OCI-LY1 (cell line): Measurements from ENCODE around the gene RASL10B.

ENCODE experiments used
- H2AFZ ChIP-seq: fragments of 200-600 bp; sonication (generic), shearing (Covaris generic); 2 replicates; pipeline ENCODE4 v1.6.0; 2014; ENCODE audit warnings: antibody characterized with exemption, mild to moderate bottlenecking, low read length
- H3F3A ChIP-seq: fragments of 200-600 bp; sonication (generic), shearing (Covaris generic); 2 replicates; pipeline ENCODE4 v1.6.0; 2014; ENCODE audit warnings: mild to moderate bottlenecking, antibody characterized with exemption, low read length, moderate library complexity; ENCODE audit not compliant: insufficient read depth
- H3K27ac ChIP-seq: fragments of 200-600 bp; sonication (generic); 2 replicates; pipeline ENCODE4 v1.5.1; 2014; ENCODE audit warnings: low read length, mixed run types, mild to moderate bottlenecking, low read depth; ENCODE audit not compliant: poor library complexity, severe bottlenecking
- H3K27me3 ChIP-seq: fragments of 200-600 bp; sonication (generic); 2 replicates; pipeline ENCODE4 v1.6.0; 2014; ENCODE audit warnings: antibody characterized with exemption, mild to moderate bottlenecking, low read length, moderate library complexity; ENCODE audit not compliant: insufficient read depth
- H3K36me3 ChIP-seq: fragments of 200-600 bp; sonication (generic); 2 replicates; pipeline ENCODE4 v1.6.1; 2014; ENCODE audit warnings: mild to moderate bottlenecking, antibody characterized with exemption, low read length, moderate library complexity, mixed read lengths; ENCODE audit not compliant: insufficient read depth
- H3K4me1 ChIP-seq: fragments of 200-600 bp; sonication (generic); 2 replicates; pipeline ENCODE4 v1.5.1; 2014; ENCODE audit warnings: mild to moderate bottlenecking, low read length, moderate library complexity; ENCODE audit not compliant: insufficient read depth, severe bottlenecking
- H3K4me2 ChIP-seq: fragments of 200-600 bp; sonication (generic), shearing (Covaris generic); 2 replicates; pipeline ENCODE4 v1.6.1; 2014; ENCODE audit warnings: low read length
- H3K4me3 ChIP-seq: fragments of 200-600 bp; sonication (generic); 2 replicates; pipeline ENCODE4 v1.5.1; 2014; ENCODE audit warnings: low read length, low read depth, mild to moderate bottlenecking, mixed read lengths; ENCODE audit not compliant: poor library complexity, severe bottlenecking
- H3K79me2 ChIP-seq: fragments of 200-600 bp; shearing (Covaris generic); 2 replicates; pipeline ENCODE4 v1.6.1; 2016; ENCODE audit warnings: mixed run types, low read length, mixed read lengths; ENCODE audit not compliant: insufficient read depth
- H3K9ac ChIP-seq: fragments of 200-600 bp; sonication (generic), shearing (Covaris generic); 2 replicates; pipeline ENCODE4 v1.6.1; 2014; ENCODE audit warnings: mild to moderate bottlenecking, low read length, mixed read lengths
- H3K9me2 ChIP-seq: fragments of 200-600 bp; sonication (generic), shearing (Covaris generic); 2 replicates; pipeline ENCODE4 v1.6.1; 2014; ENCODE audit warnings: low read depth, mild to moderate bottlenecking, low read length, mixed read lengths
- H3K9me3 ChIP-seq: fragments of 200-600 bp; shearing (Covaris generic); 2 replicates; pipeline ENCODE4 v1.6.1; 2014; ENCODE audit warnings: low read length, mixed read lengths
- H4K20me1 ChIP-seq: fragments of 200-600 bp; sonication (generic), shearing (Covaris generic); 2 replicates; pipeline ENCODE4 v1.6.0; 2016; ENCODE audit warnings: mild to moderate bottlenecking, low read length; ENCODE audit not compliant: insufficient read depth
- CTCF ChIP-seq: fragments of 200-600 bp; sonication (generic), shearing (Covaris generic); IDR thresholded peaks from 2 replicates; pipeline ENCODE4 v1.5.1; 2017; ENCODE audit warnings: mild to moderate bottlenecking, antibody characterized with exemption, low read length, moderate library complexity, mixed read lengths
- EZH2 ChIP-seq: fragments of 200-600 bp; sonication (generic), shearing (Covaris generic); IDR thresholded peaks from 2 replicates; pipeline ENCODE4 v1.8.0; 2017; ENCODE audit warnings: borderline replicate concordance, mixed run types, mild to moderate bottlenecking, antibody characterized with exemption, low read length, moderate library complexity, mixed read lengths

The RASL10B gene

GRCh38 chr17:35692512-35693210 lies 38.8 kb upstream of the RASL10B start:
- H3K79me2 ChIP-seq = no peaks in the 10 kb centered on the region
- H3K27ac ChIP-seq = no peak overlapping the region
- H3K4me1 ChIP-seq = no peaks in the 10 kb centered on the region
- no peaks in the 10 kb centered on the region for H3K9me3 ChIP-seq
- H3F3A ChIP-seq = no peaks in the 10 kb centered on the region
- TF ChIP-seq EZH2 (no peak), CTCF (no peak)
- no peaks in the 10 kb centered on the region for H4K20me1 ChIP-seq
- no peaks in the 10 kb centered on the region for H3K27me3 ChIP-seq
- no peaks in the 10 kb centered on the region for H3K9me2 ChIP-seq
- no peak overlapping the region for H3K4me2 ChIP-seq
- H3K4me3 ChIP-seq = no peak overlapping the region
- H2AFZ ChIP-seq = no peak overlapping the region
- no peak overlapping the region for H3K9ac ChIP-seq
- peaks cover 44% of the 10 kb centered on the region for H3K36me3 ChIP-seq

GRCh38 chr17:35693662-35694061 lies 37.8 kb upstream of the RASL10B start:
- no peak overlapping the region for H3K4me3 ChIP-seq
- no peak for TF ChIP-seq CTCF
- no peak for TF ChIP-seq EZH2
- no peaks in the 10 kb centered on the region for H3K79me2 ChIP-seq
- no peaks in the 10 kb centered on the region for H3K9me3 ChIP-seq
- no peak overlapping the region for H3K9ac ChIP-seq
- H3K36me3 ChIP-seq = peaks cover 37% of the 10 kb centered on the region; the same call in 1 of the 2 replicates
- no peak overlapping the region for H3K27ac ChIP-seq
- H3K9me2 ChIP-seq = no peaks in the 10 kb centered on the region
- H2AFZ ChIP-seq = no peak overlapping the region
- no peaks in the 10 kb centered on the region for H3K27me3 ChIP-seq
- no peaks in the 10 kb centered on the region for H3F3A ChIP-seq
- H3K4me2 ChIP-seq = no peak overlapping the region
- no peaks in the 10 kb centered on the region for H4K20me1 ChIP-seq
- H3K4me1 ChIP-seq = no peaks in the 10 kb centered on the region

- Histone ChIP-seq H3K9ac (no peak overlapping the region), H3K4me2 (no peak overlapping the region), H3K9me2 (no peaks in the 10 kb centered on the region), H2AFZ (no peak overlapping the region), H3F3A (no peaks in the 10 kb centered on the region), H4K20me1 (no peaks in the 10 kb centered on the region), H3K27ac (no peak overlapping the region), H3K4me3 (no peak overlapping the region), H3K9me3 (no peaks in the 10 kb centered on the region), H3K27me3 (no peaks in the 10 kb centered on the region), H3K4me1 (no peaks in the 10 kb centered on the region), H3K79me2 (no peaks in the 10 kb centered on the region), H3K36me3 (peaks cover 24% of the 10 kb centered on the region; the same call in 1 of the 2 replicates)
- TF ChIP-seq EZH2 = no peak
- TF ChIP-seq CTCF = no peak
Observed at GRCh38 chr17:35694906-35695305, 36.5 kb upstream of the RASL10B start.
